ENCODE measurements around the gene OSBPL2. TPM values are rescaled to one million over a fixed set of nuclear protein-coding genes. Genes with fewer than 3 reads are reported as not detected.

The OSBPL2 gene
- total and polyA plus RNA-seq, 2 experiments from 2014 or later: 16.6 to 31.2 TPM

DNA sequence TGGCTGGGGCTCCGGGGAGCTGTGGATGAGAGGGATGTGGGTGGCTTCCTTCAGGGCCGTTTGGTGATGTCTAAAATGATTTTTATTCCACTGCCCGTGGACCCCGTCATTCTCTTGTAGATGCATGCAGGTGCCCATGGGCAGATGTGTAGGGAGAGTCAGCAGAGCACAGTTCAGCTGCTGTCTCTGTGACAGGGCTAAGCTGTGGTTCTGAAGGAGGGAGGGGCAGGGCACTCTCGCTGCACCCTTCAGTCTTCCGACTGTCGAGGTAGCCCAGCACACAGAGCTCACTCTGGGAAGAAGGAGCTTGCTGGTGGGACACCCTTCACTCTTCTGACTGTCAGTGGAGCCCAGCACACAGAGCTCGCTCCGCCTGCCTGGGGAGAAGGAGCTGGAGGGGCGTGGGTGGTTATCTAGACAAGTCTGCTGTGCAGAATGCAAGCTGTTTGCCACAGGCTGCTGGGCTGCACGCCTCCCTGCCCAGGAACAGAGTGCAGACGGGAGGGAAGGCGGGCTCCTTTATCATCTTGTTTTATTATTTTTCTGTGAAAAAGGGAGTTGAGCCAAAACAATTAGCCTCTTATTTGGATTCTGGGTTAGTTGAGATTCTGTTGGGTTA, 36.1 kb downstream of the OSBPL2 start (continued):
- TF ChIP-seq, protein P1, sequence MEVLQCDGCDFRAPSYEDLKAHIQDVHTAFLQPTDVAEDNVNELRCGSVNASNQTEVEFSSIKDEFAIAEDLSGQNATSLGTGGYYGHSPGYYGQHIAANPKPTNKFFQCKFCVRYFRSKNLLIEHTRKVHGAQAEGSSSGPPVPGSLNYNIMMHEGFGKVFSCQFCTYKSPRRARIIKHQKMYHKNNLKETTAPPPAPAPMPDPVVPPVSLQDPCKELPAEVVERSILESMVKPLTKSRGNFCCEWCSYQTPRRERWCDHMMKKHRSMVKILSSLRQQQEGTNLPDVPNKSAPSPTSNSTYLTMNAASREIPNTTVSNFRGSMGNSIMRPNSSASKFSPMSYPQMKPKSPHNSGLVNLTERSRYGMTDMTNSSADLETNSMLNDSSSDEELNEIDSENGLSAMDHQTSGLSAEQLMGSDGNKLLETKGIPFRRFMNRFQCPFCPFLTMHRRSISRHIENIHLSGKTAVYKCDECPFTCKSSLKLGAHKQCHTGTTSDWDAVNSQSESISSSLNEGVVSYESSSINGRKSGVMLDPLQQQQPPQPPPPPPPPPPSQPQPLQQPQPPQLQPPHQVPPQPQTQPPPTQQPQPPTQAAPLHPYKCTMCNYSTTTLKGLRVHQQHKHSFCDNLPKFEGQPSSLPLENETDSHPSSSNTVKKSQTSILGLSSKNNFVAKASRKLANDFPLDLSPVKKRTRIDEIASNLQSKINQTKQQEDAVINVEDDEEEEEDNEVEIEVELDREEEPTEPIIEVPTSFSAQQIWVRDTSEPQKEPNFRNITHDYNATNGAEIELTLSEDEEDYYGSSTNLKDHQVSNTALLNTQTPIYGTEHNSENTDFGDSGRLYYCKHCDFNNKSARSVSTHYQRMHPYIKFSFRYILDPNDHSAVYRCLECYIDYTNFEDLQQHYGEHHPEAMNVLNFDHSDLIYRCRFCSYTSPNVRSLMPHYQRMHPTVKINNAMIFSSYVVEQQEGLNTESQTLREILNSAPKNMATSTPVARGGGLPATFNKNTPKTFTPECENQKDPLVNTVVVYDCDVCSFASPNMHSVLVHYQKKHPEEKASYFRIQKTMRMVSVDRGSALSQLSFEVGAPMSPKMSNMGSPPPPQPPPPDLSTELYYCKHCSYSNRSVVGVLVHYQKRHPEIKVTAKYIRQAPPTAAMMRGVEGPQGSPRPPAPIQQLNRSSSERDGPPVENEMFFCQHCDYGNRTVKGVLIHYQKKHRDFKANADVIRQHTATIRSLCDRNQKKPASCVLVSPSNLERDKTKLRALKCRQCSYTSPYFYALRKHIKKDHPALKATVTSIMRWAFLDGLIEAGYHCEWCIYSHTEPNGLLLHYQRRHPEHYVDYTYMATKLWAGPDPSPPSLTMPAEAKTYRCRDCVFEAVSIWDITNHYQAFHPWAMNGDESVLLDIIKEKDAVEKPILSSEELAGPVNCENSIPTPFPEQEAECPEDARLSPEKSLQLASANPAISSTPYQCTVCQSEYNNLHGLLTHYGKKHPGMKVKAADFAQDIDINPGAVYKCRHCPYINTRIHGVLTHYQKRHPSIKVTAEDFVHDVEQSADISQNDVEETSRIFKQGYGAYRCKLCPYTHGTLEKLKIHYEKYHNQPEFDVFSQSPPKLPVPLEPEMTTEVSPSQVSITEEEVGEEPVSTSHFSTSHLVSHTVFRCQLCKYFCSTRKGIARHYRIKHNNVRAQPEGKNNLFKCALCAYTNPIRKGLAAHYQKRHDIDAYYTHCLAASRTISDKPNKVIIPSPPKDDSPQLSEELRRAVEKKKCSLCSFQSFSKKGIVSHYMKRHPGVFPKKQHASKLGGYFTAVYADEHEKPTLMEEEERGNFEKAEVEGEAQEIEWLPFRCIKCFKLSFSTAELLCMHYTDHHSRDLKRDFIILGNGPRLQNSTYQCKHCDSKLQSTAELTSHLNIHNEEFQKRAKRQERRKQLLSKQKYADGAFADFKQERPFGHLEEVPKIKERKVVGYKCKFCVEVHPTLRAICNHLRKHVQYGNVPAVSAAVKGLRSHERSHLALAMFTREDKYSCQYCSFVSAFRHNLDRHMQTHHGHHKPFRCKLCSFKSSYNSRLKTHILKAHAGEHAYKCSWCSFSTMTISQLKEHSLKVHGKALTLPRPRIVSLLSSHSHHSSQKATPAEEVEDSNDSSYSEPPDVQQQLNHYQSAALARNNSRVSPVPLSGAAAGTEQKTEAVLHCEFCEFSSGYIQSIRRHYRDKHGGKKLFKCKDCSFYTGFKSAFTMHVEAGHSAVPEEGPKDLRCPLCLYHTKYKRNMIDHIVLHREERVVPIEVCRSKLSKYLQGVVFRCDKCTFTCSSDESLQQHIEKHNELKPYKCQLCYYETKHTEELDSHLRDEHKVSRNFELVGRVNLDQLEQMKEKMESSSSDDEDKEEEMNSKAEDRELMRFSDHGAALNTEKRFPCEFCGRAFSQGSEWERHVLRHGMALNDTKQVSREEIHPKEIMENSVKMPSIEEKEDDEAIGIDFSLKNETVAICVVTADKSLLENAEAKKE (CRISPR knock-in tag; IDR thresholded peaks at IDR 0.05): no peak
- no peak for TF ChIP-seq JUNB (IDR thresholded peaks at IDR 0.05; ENCODE audit: unreplicated experiment)
- no peak for TF ChIP-seq NANOG (IDR thresholded peaks at IDR 0.05; ENCODE audit: borderline replicate concordance)
- no peak for TF ChIP-seq STAT1 (IDR thresholded peaks at IDR 0.05; ENCODE audit: unreplicated experiment)
- TF ChIP-seq EZH2phosphoT487 (IDR thresholded peaks at IDR 0.05; ENCODE audit: unreplicated experiment): no peak
- TF ChIP-seq REST (IDR thresholded peaks at IDR 0.05; ENCODE audit: unreplicated experiment): no peak
- no peak for TF ChIP-seq EZH2 (IDR thresholded peaks at IDR 0.05; ENCODE audit: low read depth, unreplicated experiment)
- no peak for TF ChIP-seq ZNF114 (CRISPR knock-in tag; IDR thresholded peaks at IDR 0.05)
- TF ChIP-seq CTCF (conservative IDR thresholded peaks at IDR 0.05; ENCODE audit: low read depth in 2 of 2): no peak
- TF ChIP-seq ETS1 (IDR thresholded peaks at IDR 0.05): no peak

Data from GM23338 (cell line).